ENCODE results near the gene BMPR1B.
"Not testable (repeated sequence)": the region's sequence is repeated elsewhere in the genome, so short reads cannot be mapped to it uniquely, and the experiment has no call there.

The BMPR1B gene

GRCh38 chr4:94831607-94832006, 73.9 kb downstream of the BMPR1B start:
- TF ChIP-seq CTCF (IDR thresholded peaks at IDR 0.05; ENCODE audit: extremely low read depth, missing control alignments), result no peak
- DNase-seq (ENCODE audit: low spot score), result no peak

GRCh38 chr4:94832329-94832728, 74.6 kb downstream of the BMPR1B start:
- not testable (repeated sequence) for DNase-seq (ENCODE audit: low spot score)

GRCh38 chr4:94833394-94833793, 75.6 kb downstream of the BMPR1B start:
- DNase-seq (ENCODE audit: low spot score), result no peak
- no peak for TF ChIP-seq CTCF (IDR thresholded peaks at IDR 0.05; ENCODE audit: extremely low read depth, missing control alignments)

GRCh38 chr4:94834501-94834900, 76.7 kb downstream of the BMPR1B start:
- DNase-seq (ENCODE audit: low spot score), result no peak
- TF ChIP-seq CTCF (IDR thresholded peaks at IDR 0.05; ENCODE audit: extremely low read depth, missing control alignments), result no peak

GRCh38 chr4:94841166-94841863, 83.6 kb downstream of the BMPR1B start:
- not testable (repeated sequence) for DNase-seq (ENCODE audit: low spot score)

GRCh38 chr4:94841864-94842221, 84.1 kb downstream of the BMPR1B start:
- TF ChIP-seq CTCF (IDR thresholded peaks at IDR 0.05; ENCODE audit: extremely low read depth, missing control alignments), result no peak
- no peak for DNase-seq (ENCODE audit: low spot score)

- DNase-seq (ENCODE audit: low spot score), result no peak
- no peak for TF ChIP-seq CTCF (IDR thresholded peaks at IDR 0.05; ENCODE audit: extremely low read depth, missing control alignments)
Measured at GRCh38 chr4:94843216-94843615, 85.5 kb downstream of the BMPR1B start.

- no peak for DNase-seq (ENCODE audit: low spot score)
- no peak for TF ChIP-seq CTCF (IDR thresholded peaks at IDR 0.05; ENCODE audit: extremely low read depth, missing control alignments)
Measured at GRCh38 chr4:94848326-94848725, 90.6 kb downstream of the BMPR1B start.
